ENCODE results near the gene TCHH. TPM values are rescaled to one million over a fixed set of nuclear protein-coding genes. Genes with fewer than 3 reads are reported as not detected.
A peak's percentile ranks its signal among the peaks of the same experiment; 100 is the strongest.

Gene TCHH, protein sequence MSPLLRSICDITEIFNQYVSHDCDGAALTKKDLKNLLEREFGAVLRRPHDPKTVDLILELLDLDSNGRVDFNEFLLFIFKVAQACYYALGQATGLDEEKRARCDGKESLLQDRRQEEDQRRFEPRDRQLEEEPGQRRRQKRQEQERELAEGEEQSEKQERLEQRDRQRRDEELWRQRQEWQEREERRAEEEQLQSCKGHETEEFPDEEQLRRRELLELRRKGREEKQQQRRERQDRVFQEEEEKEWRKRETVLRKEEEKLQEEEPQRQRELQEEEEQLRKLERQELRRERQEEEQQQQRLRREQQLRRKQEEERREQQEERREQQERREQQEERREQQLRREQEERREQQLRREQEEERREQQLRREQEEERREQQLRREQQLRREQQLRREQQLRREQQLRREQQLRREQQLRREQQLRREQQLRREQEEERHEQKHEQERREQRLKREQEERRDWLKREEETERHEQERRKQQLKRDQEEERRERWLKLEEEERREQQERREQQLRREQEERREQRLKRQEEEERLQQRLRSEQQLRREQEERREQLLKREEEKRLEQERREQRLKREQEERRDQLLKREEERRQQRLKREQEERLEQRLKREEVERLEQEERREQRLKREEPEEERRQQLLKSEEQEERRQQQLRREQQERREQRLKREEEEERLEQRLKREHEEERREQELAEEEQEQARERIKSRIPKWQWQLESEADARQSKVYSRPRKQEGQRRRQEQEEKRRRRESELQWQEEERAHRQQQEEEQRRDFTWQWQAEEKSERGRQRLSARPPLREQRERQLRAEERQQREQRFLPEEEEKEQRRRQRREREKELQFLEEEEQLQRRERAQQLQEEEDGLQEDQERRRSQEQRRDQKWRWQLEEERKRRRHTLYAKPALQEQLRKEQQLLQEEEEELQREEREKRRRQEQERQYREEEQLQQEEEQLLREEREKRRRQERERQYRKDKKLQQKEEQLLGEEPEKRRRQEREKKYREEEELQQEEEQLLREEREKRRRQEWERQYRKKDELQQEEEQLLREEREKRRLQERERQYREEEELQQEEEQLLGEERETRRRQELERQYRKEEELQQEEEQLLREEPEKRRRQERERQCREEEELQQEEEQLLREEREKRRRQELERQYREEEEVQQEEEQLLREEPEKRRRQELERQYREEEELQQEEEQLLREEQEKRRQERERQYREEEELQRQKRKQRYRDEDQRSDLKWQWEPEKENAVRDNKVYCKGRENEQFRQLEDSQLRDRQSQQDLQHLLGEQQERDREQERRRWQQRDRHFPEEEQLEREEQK (N-terminal part only)
- total RNA-seq (2016; rRNA removed; fragmentation: Illumina TruSeq; extraction: Trizol) = not detected in 2 replicates
- not detected in 2 replicates for total RNA-seq (2016; cell fraction: cytosol; rRNA removed; fragmentation: Illumina TruSeq; extraction: Trizol; ENCODE audit: low read depth)
- total RNA-seq (2016; cell fraction: insoluble cytoplasmic fraction; rRNA removed; fragmentation: Illumina TruSeq; extraction: Trizol) = not detected in 2 replicates
- total RNA-seq (2016; cell fraction: membrane; rRNA removed; fragmentation: Illumina TruSeq; extraction: Trizol) = not detected in 2 replicates
- not detected in 2 replicates for total RNA-seq (2016; cell fraction: nucleus; rRNA removed; fragmentation: Illumina TruSeq; extraction: Trizol)
- polyA plus RNA-seq (2011; rRNA removed) = not detected in 2 replicates
- polyA plus RNA-seq (2011; cell fraction: cytosol; rRNA removed) = not detected in 2 replicates
- not detected in 2 replicates for polyA plus RNA-seq (2011; cell fraction: nucleus; rRNA removed)
- polyA plus RNA-seq (2012) = not detected in 2 replicates
- not detected in 2 replicates for polyA plus RNA-seq (2016; cell fraction: cytosol; fragmentation: Illumina TruSeq; extraction: Trizol; ENCODE audit: low read depth)
- not detected in 2 replicates for polyA plus RNA-seq (2016; cell fraction: insoluble cytoplasmic fraction; fragmentation: Illumina TruSeq; extraction: Trizol; ENCODE audit: low read depth)
- polyA plus RNA-seq (2016; cell fraction: membrane; fragmentation: Illumina TruSeq; extraction: Trizol; ENCODE audit: low read depth) = not detected in 2 replicates
- not detected in 2 replicates for polyA plus RNA-seq (2016; cell fraction: nucleus; fragmentation: Illumina TruSeq; extraction: Trizol; ENCODE audit: insufficient read depth, low read depth)
- polyA minus RNA-seq (2011; rRNA and poly(A)+ RNA removed; ENCODE audit: low replicate concordance) = not detected in 2 replicates
- not detected in 2 replicates for polyA minus RNA-seq (2011; cell fraction: cytosol; rRNA and poly(A)+ RNA removed)
- not detected in 2 replicates for polyA minus RNA-seq (2011; cell fraction: nucleus; rRNA and poly(A)+ RNA removed)
- not detected for Bru-seq, nascent RNA
- BruChase-seq, experiment 1, labeled RNA remaining after a 6-hour chase = percentile 9 among the genes with signal in this experiment
- not detected for BruChase-seq, experiment 2, labeled RNA remaining after a 2-hour chase
- long read RNA-seq, experiment 1 = 0 reads
- long read RNA-seq, experiment 2 = 0 reads

- H3K9ac ChIP-seq (ENCODE audit: insufficient read depth, low read depth, low read length) = no peak within 1 kb of the TSS
- ATAC-seq (no peak), DNase-seq (ENCODE audit: low spot score) (no peak), FAIRE-seq (no peak)
- POLR2A ChIA-PET = no interaction called here
- no peak within 1 kb of the TSS for H3K4me3 ChIP-seq (replicated peaks in 1 of 3; ENCODE audit: insufficient read depth in 1 of 3, low read depth in 2 of 3, low read length in 3 of 3)
- no peaks in the 10 kb centered on the region for H3K4me1 ChIP-seq (ENCODE audit: insufficient read depth, low read length)
- no peaks in the 10 kb centered on the region for H3K9me3 ChIP-seq (ENCODE audit: low read length)
- CTCF ChIA-PET (ENCODE audit: low intra/inter-chr PET ratio, low total read pairs) = no interaction called here
- in situ Hi-C loops (cut with HindIII; ENCODE audit: extremely low pct_ligation_motif_present, low pct_unique_long_range_greater_than_20kb) = no loop called here
- peaks cover 5 to 38% of the 10 kb centered on the region in 2 experiments; a peak in 3 of 5 replicates for H3K27me3 ChIP-seq (ENCODE audit: control insufficient read depth in 1 of 2, insufficient read depth in 2 of 2, low read length in 2 of 2)
- TF ChIP-seq ZNF878 (CRISPR knock-in tag; IDR thresholded peaks at IDR 0.05) = no peak
- TF ChIP-seq ZBTB44 (CRISPR knock-in tag; IDR thresholded peaks at IDR 0.05) = no peak
- no peak for TF ChIP-seq ZNF746 (CRISPR knock-in tag; IDR thresholded peaks at IDR 0.05)
- no peak for TF ChIP-seq KDM5A (IDR thresholded peaks at IDR 0.05; ENCODE audit: borderline replicate concordance, low read length)
- TF ChIP-seq TCF7L2 (IDR thresholded peaks at IDR 0.05; ENCODE audit: low read depth, low read length) = no peak
- 0% methylated on average over 3 of the region's 4 CpGs for WGBS (ENCODE audit: low lambda C conversion rate)
- no peak within 1 kb of the TSS for H3K27ac ChIP-seq (ENCODE audit: extremely low read length, insufficient read depth, low read length)
- H3K36me3 ChIP-seq (replicated peaks in 1 of 2; ENCODE audit: control insufficient read depth in 1 of 2, insufficient read depth in 2 of 2, low read length in 2 of 2) = no peaks in the 10 kb centered on the region
- no TSS peak for BruUV-seq (replicated peaks)
- intact Hi-C loops (cut with micrococcal nuclease; ENCODE audit: unreplicated experiment) = no loop called here
- H3K79me2 ChIP-seq (ENCODE audit: insufficient read depth, low read length) = no peaks in the 10 kb centered on the region
- H3K4me2 ChIP-seq (ENCODE audit: low read depth, low read length) = no peak within 1 kb of the TSS
- no peak within 1 kb of the TSS for H2AFZ ChIP-seq (ENCODE audit: low read length)
- no peaks in the 10 kb centered on the region for H4K20me1 ChIP-seq (ENCODE audit: insufficient read depth, low read length)
Measured at GRCh38 chr1:152115344-152115743, at the start of gene TCHH. TSS of gene TCHH (minus strand) at chr1:152115444. CDS start at chr1:152114080, 1,364 bp downstream.
